ENCODE data around the gene CYP2W1.

DNA sequence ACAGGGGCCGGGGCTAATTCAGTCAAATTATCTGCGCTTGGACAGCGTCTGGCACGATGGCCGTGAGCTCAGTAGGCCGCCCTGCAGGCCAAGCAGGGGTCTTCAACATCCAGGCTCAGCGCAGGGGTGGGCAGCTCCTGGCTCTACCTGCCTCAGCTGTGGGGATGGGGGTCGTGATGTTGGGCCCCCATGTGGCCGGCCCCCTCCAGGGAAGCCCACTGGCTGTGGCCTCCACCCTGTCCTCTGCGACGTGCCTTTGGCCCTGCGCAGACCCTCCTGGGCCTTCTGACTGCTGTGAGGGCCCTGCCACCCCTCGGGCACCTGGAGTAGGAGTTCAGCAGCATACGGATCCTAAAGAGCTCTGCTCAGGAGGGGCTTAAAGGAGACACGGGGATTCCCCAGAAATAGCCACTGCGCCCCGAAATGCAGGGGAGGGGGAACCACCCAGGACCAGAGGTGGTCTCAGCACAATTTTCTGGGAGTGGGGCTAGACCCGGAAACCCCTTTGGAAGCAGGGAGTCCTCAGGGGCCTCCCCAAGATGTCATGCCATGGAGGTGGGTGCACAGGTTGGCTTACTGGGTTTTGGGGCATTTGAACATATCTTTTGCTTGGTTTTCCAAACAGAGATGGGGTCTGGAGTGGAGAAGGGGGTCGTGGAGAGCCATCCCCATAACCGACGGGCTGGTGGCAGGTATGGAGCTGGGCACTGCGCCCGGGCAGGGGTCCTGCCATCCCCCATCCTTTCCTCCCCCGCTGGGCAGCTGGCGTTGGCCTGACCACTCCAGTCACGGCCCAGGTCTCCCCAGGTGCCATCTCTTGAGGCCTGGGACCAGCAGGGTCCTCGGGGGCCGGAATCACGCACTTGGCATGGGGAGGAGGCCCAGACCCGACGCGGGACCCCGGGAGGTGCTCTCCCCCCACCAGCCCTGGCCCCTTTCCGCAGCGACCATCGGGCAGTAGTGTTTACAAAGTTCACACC lies 24.5 kb upstream of the CYP2W1 start:
- TF ChIP-seq, protein P1, sequence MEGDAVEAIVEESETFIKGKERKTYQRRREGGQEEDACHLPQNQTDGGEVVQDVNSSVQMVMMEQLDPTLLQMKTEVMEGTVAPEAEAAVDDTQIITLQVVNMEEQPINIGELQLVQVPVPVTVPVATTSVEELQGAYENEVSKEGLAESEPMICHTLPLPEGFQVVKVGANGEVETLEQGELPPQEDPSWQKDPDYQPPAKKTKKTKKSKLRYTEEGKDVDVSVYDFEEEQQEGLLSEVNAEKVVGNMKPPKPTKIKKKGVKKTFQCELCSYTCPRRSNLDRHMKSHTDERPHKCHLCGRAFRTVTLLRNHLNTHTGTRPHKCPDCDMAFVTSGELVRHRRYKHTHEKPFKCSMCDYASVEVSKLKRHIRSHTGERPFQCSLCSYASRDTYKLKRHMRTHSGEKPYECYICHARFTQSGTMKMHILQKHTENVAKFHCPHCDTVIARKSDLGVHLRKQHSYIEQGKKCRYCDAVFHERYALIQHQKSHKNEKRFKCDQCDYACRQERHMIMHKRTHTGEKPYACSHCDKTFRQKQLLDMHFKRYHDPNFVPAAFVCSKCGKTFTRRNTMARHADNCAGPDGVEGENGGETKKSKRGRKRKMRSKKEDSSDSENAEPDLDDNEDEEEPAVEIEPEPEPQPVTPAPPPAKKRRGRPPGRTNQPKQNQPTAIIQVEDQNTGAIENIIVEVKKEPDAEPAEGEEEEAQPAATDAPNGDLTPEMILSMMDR (IDR thresholded peaks at IDR 0.05 in 2 of 3, conservative IDR thresholded peaks at IDR 0.05 in 1 of 3; ENCODE audit: control insufficient read depth in 2 of 3, extremely low read depth in 1 of 3, insufficient read depth in 1 of 3, low read depth in 3 of 3, low read length in 3 of 3), result no peak
- no peak for TF ChIP-seq TCF12 (IDR thresholded peaks at IDR 0.05; ENCODE audit: low read depth, low read length)
- no peak for TF ChIP-seq POLR2AphosphoS5 (IDR thresholded peaks at IDR 0.05; ENCODE audit: low read length)
- TF ChIP-seq HDAC6 (IDR thresholded peaks at IDR 0.05; ENCODE audit: unreplicated experiment), result no peak
- no peak for TF ChIP-seq RCOR1 (conservative IDR thresholded peaks at IDR 0.05; ENCODE audit: low read depth, low read length)
- no peak for TF ChIP-seq FOXK2 (IDR thresholded peaks at IDR 0.05)
- TF ChIP-seq TBL1XR1 (IDR thresholded peaks at IDR 0.05; ENCODE audit: low read depth, low read length), result no peak
- no peak for TF ChIP-seq YY1 (IDR thresholded peaks at IDR 0.05; ENCODE audit: low read depth, low read length)
- TF ChIP-seq ESRRA (IDR thresholded peaks at IDR 0.05; ENCODE audit: low read length), result no peak
- no peak for TF ChIP-seq KDM1A (IDR thresholded peaks at IDR 0.05; ENCODE audit: borderline replicate concordance)
- TF ChIP-seq SREBF2 (IDR thresholded peaks at IDR 0.05; ENCODE audit: low read length), result no peak
